GM12874 (cell line): ENCODE measurements around the gene CDY2B.
"Not testable (repeated sequence)": the region's sequence is repeated elsewhere in the genome, so short reads cannot be mapped to it uniquely, and the experiment has no call there.

ENCODE experiments used
- TF ChIP-seq, protein P1 (sequence below): IDR thresholded peaks from 2 replicates; pipeline ENCODE4 v1.5.1; 2011; ENCODE audit warnings: low read depth, mild to moderate bottlenecking, control low read depth, low read length, moderate library complexity; ENCODE audit not compliant: insufficient read depth

The CDY2B gene

GRCh38 chrY:17880120-17880519, at the start of gene CDY2B:
Gene CDY2B, minus strand, starts transcription at chrY:17880220. Its CDS starts 328 bp downstream, at chrY:17879892.
- TF ChIP-seq, protein P1, sequence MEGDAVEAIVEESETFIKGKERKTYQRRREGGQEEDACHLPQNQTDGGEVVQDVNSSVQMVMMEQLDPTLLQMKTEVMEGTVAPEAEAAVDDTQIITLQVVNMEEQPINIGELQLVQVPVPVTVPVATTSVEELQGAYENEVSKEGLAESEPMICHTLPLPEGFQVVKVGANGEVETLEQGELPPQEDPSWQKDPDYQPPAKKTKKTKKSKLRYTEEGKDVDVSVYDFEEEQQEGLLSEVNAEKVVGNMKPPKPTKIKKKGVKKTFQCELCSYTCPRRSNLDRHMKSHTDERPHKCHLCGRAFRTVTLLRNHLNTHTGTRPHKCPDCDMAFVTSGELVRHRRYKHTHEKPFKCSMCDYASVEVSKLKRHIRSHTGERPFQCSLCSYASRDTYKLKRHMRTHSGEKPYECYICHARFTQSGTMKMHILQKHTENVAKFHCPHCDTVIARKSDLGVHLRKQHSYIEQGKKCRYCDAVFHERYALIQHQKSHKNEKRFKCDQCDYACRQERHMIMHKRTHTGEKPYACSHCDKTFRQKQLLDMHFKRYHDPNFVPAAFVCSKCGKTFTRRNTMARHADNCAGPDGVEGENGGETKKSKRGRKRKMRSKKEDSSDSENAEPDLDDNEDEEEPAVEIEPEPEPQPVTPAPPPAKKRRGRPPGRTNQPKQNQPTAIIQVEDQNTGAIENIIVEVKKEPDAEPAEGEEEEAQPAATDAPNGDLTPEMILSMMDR: not testable (repeated sequence)
